Gastroesophageal sphincter (tissue), 3 donors: ENCODE data around the gene ESR1.

Experiments
- CTCF ChIP-seq, 4 experiments: fragments of 200-600 bp in 2 of 4; fragments of 450-650 bp in 2 of 4; sonication (generic) in 1 of 4; IDR thresholded peaks; one replicate each; pipeline ENCODE4 v1.5.1; 2017 to 2019; ENCODE audit warnings: antibody characterized with exemption in 4 of 4, mild to moderate bottlenecking in 2 of 4, moderate library complexity in 2 of 4
- EP300 ChIP-seq: sonication (generic); formaldehyde crosslinking; IDR thresholded peaks from one replicate; pipeline ENCODE4 v1.6.1; 2017; ENCODE audit warnings: antibody characterized with exemption, mild to moderate bottlenecking
- POLR2A ChIP-seq, 2 donors: fragments of 450-650 bp; IDR thresholded peaks; one replicate each; pipeline ENCODE4 v1.6.1; 2017; ENCODE audit warnings: antibody characterized with exemption in 2 of 2, mild to moderate bottlenecking in 2 of 2, moderate library complexity in 1 of 2
- POLR2AphosphoS5 ChIP-seq: sonication (generic); formaldehyde crosslinking; IDR thresholded peaks from one replicate; pipeline ENCODE4 v1.6.1; 2017; ENCODE audit warnings: antibody characterized with exemption

GRCh38 chr6:151916680-151917164 lies 109.2 kb downstream of the ESR1 start:
- TF ChIP-seq CTCF (IDR thresholded peaks at IDR 0.05) (no peak), POLR2A (IDR thresholded peaks at IDR 0.05) (no peak), POLR2AphosphoS5 (peak; percentile 15), EP300 (no peak)
